ENCODE measurements around the gene HSD17B8.

Gene HSD17B8

GRCh38 chr6:33171016-33171879, 33.2 kb upstream of the HSD17B8 start:
- DNase-seq (ENCODE audit: low read depth in 2 of 2), result no peak

- no peak for DNase-seq (ENCODE audit: low read depth in 2 of 2)
Measured at GRCh38 chr6:33171880-33172687, 32.4 kb upstream of the HSD17B8 start.

DNA sequence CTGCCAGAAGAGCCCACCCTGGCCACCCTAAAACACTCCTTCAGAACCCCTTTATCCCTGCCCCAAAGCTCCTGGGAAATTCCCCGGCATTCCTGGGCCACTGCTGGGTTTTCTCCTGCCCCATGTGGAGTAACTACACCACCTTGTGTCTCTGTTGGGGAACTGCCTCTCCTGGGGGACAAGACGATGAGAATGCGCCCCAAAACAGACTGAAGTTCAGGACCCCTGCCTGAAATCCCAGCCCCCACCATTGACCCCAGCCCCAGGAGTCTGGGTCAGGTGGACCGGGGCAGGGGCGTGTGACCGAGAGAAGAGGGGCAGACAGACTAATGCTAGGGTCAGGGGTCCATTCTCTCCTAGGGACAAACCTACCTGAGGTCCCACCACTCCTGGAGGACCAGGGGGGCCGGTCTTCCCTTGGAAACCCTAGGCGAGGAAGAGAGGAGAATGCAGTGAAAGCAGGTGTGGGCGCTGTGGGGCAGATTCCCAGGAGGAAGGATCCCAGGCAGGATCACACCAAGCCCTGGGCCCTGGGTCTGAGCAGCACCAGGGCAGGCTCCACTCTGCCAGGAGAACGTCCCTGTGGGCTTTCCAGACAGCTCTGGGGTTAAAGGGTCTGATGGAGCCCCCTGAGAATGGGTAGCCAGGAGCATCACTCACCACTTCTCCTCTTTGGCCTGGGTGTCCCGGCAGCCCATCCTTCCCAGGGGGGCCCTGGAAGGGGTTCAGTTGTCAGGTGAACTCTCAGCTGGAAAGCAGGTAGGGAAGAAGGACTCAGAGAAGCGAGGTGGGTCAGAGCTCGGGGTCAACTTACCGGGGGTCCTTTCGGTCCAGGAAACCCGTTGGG, 31.5 kb upstream of the HSD17B8 start:
- DNase-seq (ENCODE audit: low read depth in 2 of 2), result no peak

- DNase-seq (ENCODE audit: low read depth in 2 of 2), result no peak
Measured at GRCh38 chr6:33173535-33174180, 30.8 kb upstream of the HSD17B8 start.

DNA sequence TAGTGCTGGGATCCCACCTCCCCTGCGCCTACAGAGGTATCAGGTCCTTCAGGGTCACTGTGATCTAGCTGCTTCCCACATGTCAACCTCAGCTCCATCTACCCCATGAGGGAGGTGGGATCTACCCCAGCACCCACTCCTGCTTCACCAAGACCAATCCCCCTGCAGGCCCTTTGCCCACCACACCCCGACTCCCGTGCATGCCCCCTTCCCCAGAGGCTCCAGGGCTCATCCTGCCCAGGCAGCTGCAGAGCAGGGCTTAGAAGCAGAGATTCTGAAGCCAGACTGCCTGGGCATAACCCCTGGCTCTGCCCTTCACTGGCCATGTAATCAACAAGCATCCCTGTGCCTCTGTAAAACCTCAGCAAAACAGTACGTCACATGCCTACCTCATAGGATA, 29.7 kb upstream of the HSD17B8 start:
- DNase-seq (ENCODE audit: low read depth in 2 of 2), result no peak

DNA sequence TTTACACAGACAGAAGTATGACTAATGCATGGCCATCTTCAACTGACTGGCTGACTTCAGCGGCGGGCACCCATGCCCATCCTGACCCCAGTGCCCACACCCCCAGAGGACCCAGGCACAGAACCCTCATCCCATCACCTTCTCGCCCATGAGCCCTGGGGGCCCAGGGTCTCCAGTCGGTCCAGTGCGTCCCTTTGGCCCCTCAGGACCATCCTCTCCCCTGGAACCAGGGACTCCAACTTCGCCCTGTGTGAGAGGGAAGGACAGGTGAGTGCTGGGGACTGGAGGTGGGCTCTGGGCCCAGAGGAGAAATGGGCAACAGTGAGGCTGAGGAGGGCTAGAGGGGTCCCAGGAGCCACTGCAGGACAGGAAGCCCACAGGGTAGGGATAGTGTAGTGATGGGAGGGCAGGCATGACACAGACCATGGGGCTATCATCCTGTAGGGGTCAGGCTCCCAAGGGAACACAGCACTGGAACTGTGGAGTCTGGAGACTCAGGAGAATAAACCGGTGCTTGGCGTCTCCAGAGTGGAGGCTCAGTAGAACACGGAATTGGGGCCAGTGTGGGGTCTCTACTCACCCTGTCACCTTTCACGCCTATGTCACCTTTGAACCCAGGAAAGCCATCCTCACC, 28.9 kb upstream of the HSD17B8 start:
- DNase-seq (ENCODE audit: low read depth in 2 of 2), result no peak

GRCh38 chr6:33176906-33177305, 27.5 kb upstream of the HSD17B8 start:
- no peak for DNase-seq (ENCODE audit: low read depth in 2 of 2)

DNA sequence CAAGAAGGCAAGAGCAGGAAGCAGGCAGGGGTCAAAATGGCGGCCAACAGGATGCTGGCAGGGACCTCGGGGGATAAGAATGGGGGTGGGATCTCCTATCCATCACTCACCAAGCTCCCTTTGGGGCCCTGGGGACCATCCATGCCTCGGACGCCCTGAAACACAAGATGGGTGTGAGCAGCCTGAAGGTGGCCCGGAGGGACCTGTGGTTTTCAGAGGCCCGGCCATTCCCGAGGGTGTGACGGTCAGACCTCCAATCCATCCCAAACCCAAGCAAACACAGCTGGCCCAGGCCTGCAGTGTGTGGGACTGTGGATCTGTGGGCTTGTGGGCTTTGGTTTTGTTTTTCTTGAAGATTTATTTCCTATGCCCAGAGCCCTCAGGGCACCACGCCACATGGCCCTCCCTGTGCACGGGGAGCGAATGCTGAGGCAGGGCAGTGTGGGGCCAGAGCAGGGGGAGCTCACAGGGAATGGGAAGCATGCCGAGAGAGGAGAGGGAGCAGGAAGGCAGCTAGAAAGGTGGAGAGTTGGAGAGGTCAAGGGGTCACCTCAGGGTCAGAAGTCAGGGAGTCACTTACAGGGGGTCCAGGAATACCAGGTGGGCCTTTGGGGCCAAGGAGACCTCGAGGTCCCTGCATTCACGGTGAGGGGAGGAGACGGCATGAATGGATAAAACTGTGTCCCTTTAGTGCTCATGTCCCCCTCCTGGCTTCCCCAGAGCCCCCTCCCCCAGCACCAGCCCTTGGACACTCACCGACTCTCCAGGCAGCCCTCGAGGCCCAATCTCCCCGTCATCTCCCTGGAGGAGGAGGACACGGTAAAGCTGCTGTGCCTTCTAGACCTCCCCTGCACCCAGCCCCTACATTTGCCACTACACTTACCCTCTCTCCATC, 26.7 kb upstream of the HSD17B8 start:
- no peak for DNase-seq (ENCODE audit: low read depth in 2 of 2)

- DNase-seq (ENCODE audit: low read depth in 2 of 2), result no peak
Measured at GRCh38 chr6:33178755-33179475, 25.5 kb upstream of the HSD17B8 start.

DNA sequence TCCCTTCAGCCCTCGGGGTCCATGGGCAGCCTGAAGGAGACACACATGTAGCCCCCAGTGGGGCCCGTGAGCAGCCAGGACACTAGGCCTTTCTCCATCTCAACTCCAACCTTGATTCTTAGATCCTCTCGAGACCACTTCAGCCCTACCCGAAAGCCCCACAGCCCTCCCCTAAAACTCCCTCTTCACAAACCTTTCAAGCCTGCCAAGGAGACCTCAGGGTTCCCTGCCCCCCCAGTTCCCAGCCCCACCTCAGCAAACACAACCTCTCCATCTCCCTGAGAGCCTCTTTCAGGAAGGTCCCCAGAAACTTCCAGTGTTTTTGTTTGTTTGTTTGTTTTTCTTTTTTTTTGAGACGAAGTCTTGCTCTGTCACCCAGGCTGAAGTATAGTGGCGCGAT, 23.3 kb upstream of the HSD17B8 start:
- DNase-seq (ENCODE audit: low read depth in 2 of 2), result no peak

DNA sequence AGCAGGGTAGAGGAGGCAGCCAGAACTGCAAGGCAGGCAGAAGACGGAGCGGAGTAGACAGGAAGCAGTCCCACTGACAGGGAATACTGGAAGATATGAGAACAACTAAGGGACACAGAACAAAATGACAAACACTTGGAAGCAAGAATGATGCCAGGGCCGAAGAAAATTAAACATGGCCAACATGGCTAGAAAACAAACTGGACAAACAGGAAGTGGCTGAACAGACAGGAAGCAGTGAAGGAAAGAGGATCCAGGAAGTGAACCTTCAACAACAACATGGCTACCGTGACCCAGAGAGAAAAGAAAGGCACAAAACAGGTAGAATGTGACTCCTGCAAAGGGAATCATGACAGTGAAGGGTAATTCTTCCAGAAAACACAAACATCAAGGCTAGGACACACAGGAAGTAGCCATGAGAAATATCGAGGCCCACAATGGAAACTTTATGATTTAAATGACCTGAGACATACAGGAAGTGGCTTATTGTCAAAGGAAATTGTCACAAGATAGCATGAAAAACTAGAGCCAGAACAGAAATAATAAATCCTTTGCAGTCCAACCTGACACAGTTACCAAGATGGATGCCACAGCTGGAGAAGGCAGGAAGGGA, 21.3 kb upstream of the HSD17B8 start:
- DNase-seq (ENCODE audit: low read depth in 2 of 2), result no peak

DNA sequence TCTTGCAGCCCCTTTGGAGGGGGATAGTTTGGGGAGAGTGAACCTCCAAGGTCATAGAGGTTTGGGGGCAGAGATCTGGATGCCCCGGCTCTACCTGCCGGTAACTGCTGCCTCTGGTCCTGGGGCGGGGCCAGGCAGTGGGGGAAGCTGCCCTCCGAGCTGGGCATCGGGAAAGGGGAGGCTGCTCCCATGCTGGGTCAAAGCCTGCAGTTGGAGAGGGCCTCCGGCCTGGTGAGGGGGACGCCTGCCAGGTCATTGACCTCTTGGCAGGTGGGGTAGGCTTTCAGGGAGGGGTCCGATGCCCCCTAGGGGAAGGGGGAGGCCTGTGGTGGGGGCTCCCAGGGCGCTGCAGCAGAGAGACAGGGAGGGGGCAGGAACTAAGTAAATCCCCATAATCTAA, 19.3 kb upstream of the HSD17B8 start:
- DNase-seq (ENCODE audit: low read depth in 2 of 2), result no peak

DNA sequence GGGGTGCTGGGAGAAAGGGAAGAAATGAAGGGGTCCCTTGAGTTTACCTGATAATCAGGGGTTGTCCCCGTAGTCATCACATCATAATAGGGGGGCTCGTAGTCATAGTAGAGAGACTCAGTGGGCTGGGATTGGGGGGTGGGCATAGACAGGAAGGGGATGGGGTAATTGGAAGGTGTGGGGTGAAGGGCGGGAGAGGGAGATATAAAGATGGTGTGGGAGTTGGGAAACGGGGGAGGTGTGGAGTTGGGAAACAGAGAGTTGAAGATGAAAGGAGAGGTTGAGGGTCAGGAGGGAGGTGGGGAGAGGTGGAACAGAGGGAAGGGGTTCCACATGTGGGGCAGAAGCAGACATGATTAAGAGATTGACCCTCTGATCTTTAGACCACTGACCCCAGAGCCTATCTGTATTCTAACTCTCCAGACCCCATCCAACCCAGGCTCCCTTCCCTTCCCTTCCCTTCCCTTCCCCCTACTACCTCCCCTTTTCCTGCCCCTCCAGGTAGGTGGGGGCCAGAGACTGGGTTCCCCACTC, 18.7 kb upstream of the HSD17B8 start:
- no peak for DNase-seq (ENCODE audit: low read depth in 2 of 2)

DNA sequence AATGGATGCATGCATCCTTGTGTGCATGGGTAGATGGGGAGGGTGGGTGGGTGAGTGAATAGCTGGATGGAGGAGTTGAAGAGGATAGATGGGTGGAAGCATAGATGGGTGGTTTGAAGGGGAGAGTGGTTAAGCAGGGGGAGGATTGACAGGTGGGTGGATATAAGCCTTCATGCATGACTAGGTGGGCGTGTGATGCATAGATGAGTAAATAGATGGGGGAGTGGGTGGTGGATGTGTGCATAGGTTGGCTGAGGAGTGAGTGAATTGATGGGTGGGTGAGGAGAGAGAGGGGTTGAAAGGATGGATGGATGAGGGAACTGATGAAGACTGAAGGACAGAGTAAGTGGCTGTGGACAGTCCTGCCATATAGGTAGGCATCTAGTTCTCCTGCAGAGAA, 16.6 kb upstream of the HSD17B8 start:
- no peak for DNase-seq (ENCODE audit: low read depth in 2 of 2)

GRCh38 chr6:33189164-33189563, 15.3 kb upstream of the HSD17B8 start:
- no peak for DNase-seq (ENCODE audit: low read depth in 2 of 2)

DNA sequence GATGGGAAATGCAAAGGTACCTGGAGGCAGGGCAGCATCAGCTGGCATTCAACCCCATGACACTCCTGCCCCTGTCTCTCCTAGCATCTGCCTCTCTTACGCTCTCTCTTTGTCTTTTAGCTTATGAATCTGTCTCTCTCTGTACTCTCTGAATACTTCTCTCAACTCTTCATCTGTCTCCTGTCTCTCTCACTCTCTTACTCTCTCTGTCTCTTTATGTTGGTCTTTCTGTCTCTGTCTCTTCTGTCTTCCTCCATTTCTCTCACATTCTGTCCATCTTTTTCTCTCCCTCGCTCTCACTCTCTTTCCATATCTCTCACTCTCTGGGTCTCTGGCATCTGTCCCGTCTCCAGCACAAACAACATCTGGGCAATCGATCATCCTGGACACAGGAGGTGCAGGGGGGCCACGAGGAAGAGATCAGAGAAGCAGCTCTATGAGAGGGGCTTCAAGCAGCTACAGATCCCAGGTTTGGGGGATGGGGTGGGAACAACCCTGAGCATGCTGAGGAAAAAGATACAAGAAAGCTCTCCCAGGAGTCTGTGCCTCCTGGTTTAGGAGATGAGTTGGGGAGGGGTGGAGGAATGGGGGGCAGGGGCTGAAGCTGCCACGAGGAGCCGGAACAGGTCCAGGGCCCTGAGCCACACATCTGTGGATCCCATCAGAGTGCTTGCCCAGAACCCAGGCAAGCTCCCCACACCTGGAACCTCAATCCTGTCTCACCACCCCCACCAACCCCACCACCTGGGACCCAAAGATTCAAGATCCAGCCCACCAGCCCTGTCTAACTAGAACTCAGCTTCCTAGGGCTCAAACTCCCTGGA, 14.6 kb upstream of the HSD17B8 start:
- DNase-seq (ENCODE audit: low read depth in 2 of 2), result no peak

GRCh38 chr6:33190504-33191107, 13.8 kb upstream of the HSD17B8 start:
- DNase-seq (ENCODE audit: low read depth in 2 of 2), result no peak
